Adrenal gland (tissue), 12 donors: ENCODE data around the gene SLC16A10. TPM values are rescaled to one million over a fixed set of nuclear protein-coding genes. Genes with fewer than 3 reads are reported as not detected.
A peak's percentile ranks its signal among the peaks of the same experiment; 100 is the strongest.
"Not testable (repeated sequence)": the region's sequence is repeated elsewhere in the genome, so short reads cannot be mapped to it uniquely, and the experiment has no call there.

Experiments
- DNase-seq, 7 donors: peaks; one replicate each; pipeline ENCODE4 v3.0.0-alpha.2; 2019 to 2020
- H3K27ac ChIP-seq, 5 donors: fragments of 200-600 bp; sonication (generic) in 4 of 5; 1 replicate in 3 of 5; 2 replicates in 2 of 5; pipeline versions ENCODE4 v1.5.1 to v1.8.0; 2016 to 2020; ENCODE audit warnings: mild to moderate bottlenecking in 1 of 5
- H3K27me3 ChIP-seq: fragments of 200-600 bp; 2 replicates; pipeline ENCODE4 v1.8.0; 2021
- H3K36me3 ChIP-seq, 2 donors: fragments of 200-600 bp; replicated peaks in 1 of 2; 1 replicate in 1 of 2; 2 replicates in 1 of 2; pipeline versions ENCODE4 v1.5.1 to v1.8.0; 2018 to 2022
- H3K4me1 ChIP-seq, 2 donors: fragments of 200-600 bp; replicated peaks in 1 of 2; 1 replicate in 1 of 2; 2 replicates in 1 of 2; pipeline versions ENCODE4 v1.5.1 to v1.8.0; 2018 to 2021
- H3K4me3 ChIP-seq, 4 donors: fragments of 200-600 bp; sonication (generic) in 3 of 4; one replicate each; pipeline ENCODE4 v1.5.1; 2016 to 2018
- H3K9me3 ChIP-seq, 3 donors: fragments of 200-600 bp; sonication (generic) in 1 of 3; replicated peaks in 1 of 3; 1 replicate in 2 of 3; 2 replicates in 1 of 3; pipeline versions ENCODE4 v1.5.1 to v1.8.0; 2016 to 2021
- CTCF ChIP-seq, 6 experiments: fragments of 450-650 bp in 4 of 6; fragments of 200-600 bp in 2 of 6; sonication (generic) in 1 of 6; IDR thresholded peaks; 1 replicate in 5 of 6; 2 replicates in 1 of 6; pipeline versions ENCODE4 v1.5.1 to v1.8.0; 2016 to 2021; ENCODE audit warnings: antibody characterized with exemption in 6 of 6, mild to moderate bottlenecking in 2 of 6, moderate library complexity in 1 of 6
- POLR2A ChIP-seq, 2 donors: fragments of 450-650 bp; IDR thresholded peaks; one replicate each; pipeline ENCODE4 v1.6.1; 2017; ENCODE audit warnings: antibody characterized with exemption in 2 of 2, mild to moderate bottlenecking in 2 of 2, moderate library complexity in 1 of 2
- WGBS, 4 donors: extraction: QIAGEN DNeasy Blood & Tissue Kit in 2 of 4; methylation state at CpG; one replicate each; pipeline versions ENCODE4 v1.1.5 to v1.1.7; 2013 to 2017; 5-methylcytosine and 5-hydroxymethylcytosine counted together
- intact Hi-C, 2 donors: fragments of 100-400 bp; cut with DNase I; formaldehyde crosslinking; loops; one replicate each; pipeline versions ENCODE4 v1.14.1 to v1.15.0; 2022 to 2023
- polyA plus RNA-seq, 3 donors: library from polyadenylated mRNA; stranded (reverse); fragments of 200-250 nt in 2 of 3; fragments of 350-450 nt in 1 of 3; fragmentation: Illumina TruSeq in 1 of 3; extraction: RNeasy Lipid Tissue Mini Kit (QIAGEN cat#74804) in 1 of 3; gene quantifications; one replicate each; pipeline ENCODE4 v1.2.3, GENCODE V29; 2013 to 2014
- total RNA-seq, 9 donors: library from RNA; depleted of rRNA in 4 of 9; stranded (reverse); fragments of >200 nt in 4 of 9; fragments of 120-200 nt in 1 of 9; fragmentation: NEBNext Ultra II Directional in 1 of 9; extraction: Animal tissue kit (Norgen Biotek cat#: 25700) in 1 of 9; gene quantifications; one replicate each; pipeline versions ENCODE4 v1.1.0 to v1.2.4, GENCODE V29; 2013 to 2023
- donor health status: healthy with polysubstance abuse.
- donor health status: Bipolar disorder and iron deficiency.
- donor health status: DM: yes; HTN: yes; CAD: no.
- donor health status: DM: no; HTN: no; CAD: no.
- donor health status: DM: no; HTN: no; CAD: no.
- donor health status: DM: yes; HTN: yes; CAD: no.

The SLC16A10 gene
- total and polyA plus RNA-seq, 12 donors = 4.6 to 97.0 (median 24.9) TPM

- peak overlapping the region in 2 of 5 donors; percentile 57 to 80 for H3K27ac ChIP-seq
- H3K36me3 ChIP-seq = no peaks in the 10 kb centered on the region
- no peak for TF ChIP-seq CTCF (IDR thresholded peaks at IDR 0.05)
- no peak for TF ChIP-seq POLR2A (IDR thresholded peaks at IDR 0.05)
- 24 to 43% (median 29%) methylated on average over 5 of the region's 5 CpGs for WGBS, 4 donors
- intact Hi-C loops = no loop called here
- peaks cover 6 to 22% of the 10 kb centered on the region in 2 donors for H3K4me1 ChIP-seq
- peak overlapping the region; percentile 38 to 78 (median 57) for H3K4me3 ChIP-seq
- H3K9me3 ChIP-seq = no peaks in the 10 kb centered on the region
- H3K27me3 ChIP-seq = no peaks in the 10 kb centered on the region
- no peak for DNase-seq
Measured at GRCh38 chr6:111088668-111089003, 1.3 kb downstream of the SLC16A10 start.

GRCh38 chr6:111090766-111091165, 3.5 kb downstream of the SLC16A10 start:
- 84 to 97% (median 89%) methylated on average over 4 of the region's 4 CpGs for WGBS, 4 donors
- H3K27me3 ChIP-seq = no peaks in the 10 kb centered on the region
- intact Hi-C loops = no loop called here

GRCh38 chr6:111091987-111092386, 4.7 kb downstream of the SLC16A10 start:
- Histone ChIP-seq H3K4me1 (peaks cover 1 to 17% of the 10 kb centered on the region in 2 donors), H3K4me3 (no peak overlapping the region), H3K27ac (no peak overlapping the region), H3K9me3 (no peaks in the 10 kb centered on the region), H3K36me3 (no peaks in the 10 kb centered on the region), H3K27me3 (no peaks in the 10 kb centered on the region)
- DNase-seq = no peak
- 71 to 86% (median 85%) methylated on average over 3 of the region's 3 CpGs for WGBS, 4 donors
- intact Hi-C loops = no loop called here
- TF ChIP-seq CTCF (IDR thresholded peaks at IDR 0.05) (no peak), POLR2A (IDR thresholded peaks at IDR 0.05) (no peak)

More at GRCh38 chr6:111090766-111091165, 3.5 kb downstream of the SLC16A10 start:
- TF ChIP-seq CTCF (IDR thresholded peaks at IDR 0.05) (no peak), POLR2A (IDR thresholded peaks at IDR 0.05) (no peak)
- no peak for DNase-seq
- H3K9me3 ChIP-seq = no peaks in the 10 kb centered on the region
- peaks cover 6 to 22% of the 10 kb centered on the region in 2 donors for H3K4me1 ChIP-seq
- no peak overlapping the region for H3K27ac ChIP-seq
- H3K36me3 ChIP-seq = no peaks in the 10 kb centered on the region
- no peak overlapping the region for H3K4me3 ChIP-seq

- 95 to 96% (median 96%) methylated on average over 1 of the region's 1 CpG for WGBS, 4 donors
- H3K27me3 ChIP-seq, H3K4me1 ChIP-seq, DNase-seq, H3K4me3 ChIP-seq, H3K27ac ChIP-seq, intact Hi-C loops, H3K36me3 ChIP-seq, H3K9me3 ChIP-seq: not testable (repeated sequence)
Measured at GRCh38 chr6:111095488-111095887, 8.2 kb downstream of the SLC16A10 start.

GRCh38 chr6:111096246-111096645, 8.9 kb downstream of the SLC16A10 start:
- no peak overlapping the region for H3K27ac ChIP-seq
- no peak for DNase-seq
- H3K4me3 ChIP-seq = no peak overlapping the region
- TF ChIP-seq POLR2A (IDR thresholded peaks at IDR 0.05) (no peak), CTCF (IDR thresholded peaks at IDR 0.05) (no peak)
- no peaks in the 10 kb centered on the region for H3K9me3 ChIP-seq
- no peaks in the 10 kb centered on the region for H3K27me3 ChIP-seq
- 61 to 74% (median 68%) methylated on average over 3 of the region's 3 CpGs for WGBS, 4 donors
- H3K4me1 ChIP-seq = no peaks in the 10 kb centered on the region
- no peaks in the 10 kb centered on the region for H3K36me3 ChIP-seq
- intact Hi-C loops = no loop called here
